Ovary (tissue), 3 donors: ENCODE measurements around the gene GNPAT.
"Not testable (repeated sequence)": the region's sequence is repeated elsewhere in the genome, so short reads cannot be mapped to it uniquely, and the experiment has no call there.

Experiments used
- EP300 ChIP-seq: sonication (generic); formaldehyde crosslinking; IDR thresholded peaks from one replicate; pipeline ENCODE4 v1.6.1; 2017; ENCODE audit warnings: antibody characterized with exemption
- POLR2A ChIP-seq: fragments of 450-650 bp; IDR thresholded peaks from one replicate; pipeline ENCODE4 v1.6.1; 2017; ENCODE audit warnings: antibody characterized with exemption, mild to moderate bottlenecking, moderate library complexity
- TF ChIP-seq, protein P1 (sequence below), 3 donors: fragments of 450-650 bp in 2 of 3; fragments of 200-600 bp in 1 of 3; IDR thresholded peaks; one replicate each; pipeline versions ENCODE4 v1.5.1 to v1.8.0; 2016 to 2022; ENCODE audit warnings: antibody characterized with exemption in 3 of 3, mild to moderate bottlenecking in 1 of 3
- donor health status: DM: no; HTN: no; CAD: no.

DNA sequence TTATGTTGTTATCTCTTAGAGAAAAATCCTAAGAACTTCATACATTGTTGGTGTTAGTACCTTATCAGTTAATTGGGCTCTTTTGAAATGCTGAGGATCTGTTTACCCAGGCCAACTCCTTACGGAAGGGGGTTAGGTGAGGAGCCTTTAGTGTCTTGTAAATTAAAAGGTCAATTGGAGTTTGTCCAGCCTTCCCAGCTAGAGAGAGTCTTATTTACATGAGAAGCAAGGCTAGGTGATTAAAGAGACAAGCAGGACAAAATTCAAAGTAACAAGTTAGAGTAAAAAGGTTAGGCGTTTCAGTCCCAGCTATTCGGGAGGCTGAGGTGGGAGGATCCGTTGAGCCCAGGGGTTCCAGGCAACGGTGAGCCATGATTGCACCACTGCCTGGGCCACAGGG is 28.7 kb upstream of the GNPAT start:
- not testable (repeated sequence) for TF ChIP-seq POLR2A, EP300
- TF ChIP-seq, protein P1, sequence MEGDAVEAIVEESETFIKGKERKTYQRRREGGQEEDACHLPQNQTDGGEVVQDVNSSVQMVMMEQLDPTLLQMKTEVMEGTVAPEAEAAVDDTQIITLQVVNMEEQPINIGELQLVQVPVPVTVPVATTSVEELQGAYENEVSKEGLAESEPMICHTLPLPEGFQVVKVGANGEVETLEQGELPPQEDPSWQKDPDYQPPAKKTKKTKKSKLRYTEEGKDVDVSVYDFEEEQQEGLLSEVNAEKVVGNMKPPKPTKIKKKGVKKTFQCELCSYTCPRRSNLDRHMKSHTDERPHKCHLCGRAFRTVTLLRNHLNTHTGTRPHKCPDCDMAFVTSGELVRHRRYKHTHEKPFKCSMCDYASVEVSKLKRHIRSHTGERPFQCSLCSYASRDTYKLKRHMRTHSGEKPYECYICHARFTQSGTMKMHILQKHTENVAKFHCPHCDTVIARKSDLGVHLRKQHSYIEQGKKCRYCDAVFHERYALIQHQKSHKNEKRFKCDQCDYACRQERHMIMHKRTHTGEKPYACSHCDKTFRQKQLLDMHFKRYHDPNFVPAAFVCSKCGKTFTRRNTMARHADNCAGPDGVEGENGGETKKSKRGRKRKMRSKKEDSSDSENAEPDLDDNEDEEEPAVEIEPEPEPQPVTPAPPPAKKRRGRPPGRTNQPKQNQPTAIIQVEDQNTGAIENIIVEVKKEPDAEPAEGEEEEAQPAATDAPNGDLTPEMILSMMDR (IDR thresholded peaks at IDR 0.05): not testable (repeated sequence)
